GM21528 (cell line): Measurements from ENCODE around the gene CNDP1.

Source experiments
- ATAC-seq: cut with Tn5 transposase; IDR thresholded peaks from one replicate; pipeline ENCODE4 v1.9.1; 2021; ENCODE audit warnings: mild to moderate bottlenecking, moderate library complexity; ENCODE audit not compliant: unreplicated experiment, low FRiP score

CNDP1 gene

DNA sequence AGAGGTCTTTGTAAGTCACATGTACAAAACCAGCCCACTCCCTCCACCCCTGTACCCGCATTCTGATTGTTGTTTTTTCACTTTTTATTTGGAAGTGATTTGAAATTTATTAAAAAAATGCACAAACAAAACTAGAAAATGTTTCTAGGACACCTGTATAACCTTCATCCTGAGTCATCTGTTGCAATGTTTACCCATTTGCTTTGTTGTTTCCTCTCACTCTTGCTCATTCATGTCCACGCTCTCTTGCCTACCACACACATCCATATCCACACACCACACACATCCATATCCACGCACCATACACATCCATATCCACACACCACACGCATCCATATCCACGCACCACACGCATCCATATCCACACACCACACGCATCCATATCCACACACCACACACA, 82.2 kb downstream of the CNDP1 start:
- no peak for ATAC-seq

DNA sequence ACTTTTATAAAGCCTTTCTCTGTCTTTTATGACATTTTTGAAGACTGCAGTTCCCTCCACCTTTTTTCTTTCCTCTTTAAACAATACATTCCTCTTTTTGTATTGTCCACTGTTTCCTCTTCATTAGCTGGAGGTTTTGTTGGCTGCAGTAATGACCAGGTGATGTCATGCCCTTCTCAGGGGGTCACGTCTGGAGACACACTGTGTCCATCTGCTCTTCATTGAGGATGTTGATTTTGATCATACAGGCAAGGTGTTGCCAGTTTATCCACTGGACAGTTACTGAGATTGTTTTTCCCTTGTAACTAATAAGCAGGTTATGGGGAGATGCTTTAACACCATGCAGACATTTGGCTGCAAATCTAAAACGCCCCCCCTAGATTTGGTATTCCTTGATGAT, 83.2 kb downstream of the CNDP1 start:
- ATAC-seq, result no peak

DNA sequence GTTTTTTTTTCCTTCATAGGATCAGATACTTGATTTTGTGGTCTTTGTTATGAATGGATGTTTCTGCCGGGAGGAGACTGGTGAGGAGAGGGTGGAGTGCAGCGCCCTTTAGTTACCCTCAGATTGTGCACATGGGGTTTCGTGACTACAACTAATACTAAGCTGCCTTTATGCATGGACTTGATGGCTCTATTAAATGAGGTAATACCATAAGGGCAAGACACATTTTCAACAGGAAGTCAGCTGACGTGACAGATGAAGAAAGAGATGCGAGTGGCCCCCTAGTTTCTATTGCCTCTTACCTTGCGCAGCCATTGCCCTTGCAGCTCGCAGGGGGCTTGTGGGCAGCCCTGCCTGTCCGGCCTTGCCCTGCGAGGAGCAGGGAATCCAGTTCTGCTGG, 87.8 kb downstream of the CNDP1 start:
- no peak for ATAC-seq

DNA sequence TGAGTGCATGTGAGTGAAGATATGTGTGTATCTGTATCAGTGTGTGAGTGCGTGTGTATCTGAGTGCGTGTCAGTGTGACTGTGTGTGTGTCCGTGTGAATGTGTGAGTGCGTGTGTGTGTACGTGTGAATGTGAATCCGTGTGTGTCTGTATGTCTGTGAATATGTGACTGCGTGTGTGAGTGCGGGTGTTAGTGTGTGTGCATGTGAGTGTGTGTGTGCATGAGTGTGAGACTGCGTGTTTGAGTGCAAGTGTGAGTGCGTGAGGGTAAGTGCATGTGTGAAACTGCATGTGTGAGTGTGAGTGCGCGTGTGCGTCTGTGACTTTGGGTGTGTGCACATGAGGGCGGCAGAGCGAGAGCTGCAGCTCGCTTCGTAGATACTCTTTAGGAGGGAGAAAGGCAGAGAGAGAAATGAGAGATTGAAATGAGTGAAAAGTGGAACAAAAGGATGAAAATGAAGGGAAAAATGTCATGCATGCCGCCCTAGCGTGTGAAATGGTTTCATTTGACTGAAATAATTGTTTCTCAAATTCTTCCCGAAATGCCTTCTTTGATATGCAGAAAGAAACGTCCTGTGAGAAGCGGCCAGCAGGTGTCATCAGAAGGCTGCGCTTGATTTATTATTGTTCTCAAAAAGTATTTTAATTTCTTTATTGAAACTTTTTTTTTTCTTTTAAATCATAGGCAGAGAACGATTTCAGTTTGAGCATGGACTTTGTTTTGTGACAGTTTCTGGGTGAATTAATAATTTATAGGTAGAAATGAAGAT, 88.9 kb downstream of the CNDP1 start:
- ATAC-seq, result no peak

DNA sequence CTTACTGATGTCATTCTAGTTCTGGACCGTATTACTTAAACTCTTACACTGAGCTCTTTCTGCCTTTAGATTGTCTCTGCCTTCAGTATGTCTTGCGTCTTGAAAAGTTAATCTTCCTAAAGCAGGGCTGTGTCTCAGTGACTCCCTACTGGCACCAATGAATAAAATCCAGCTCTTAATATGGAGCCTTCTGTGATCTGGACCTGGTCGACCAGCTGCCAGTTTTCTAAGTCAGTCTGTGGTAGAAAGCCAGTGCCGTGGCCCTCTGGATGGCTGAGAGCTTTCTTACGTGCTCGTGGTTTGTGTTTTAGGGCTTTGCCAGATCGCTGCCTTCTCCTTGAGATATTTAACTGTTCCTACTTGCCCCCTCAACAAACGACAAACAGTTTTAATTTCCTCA, 90.2 kb downstream of the CNDP1 start:
- ATAC-seq, result no peak

DNA sequence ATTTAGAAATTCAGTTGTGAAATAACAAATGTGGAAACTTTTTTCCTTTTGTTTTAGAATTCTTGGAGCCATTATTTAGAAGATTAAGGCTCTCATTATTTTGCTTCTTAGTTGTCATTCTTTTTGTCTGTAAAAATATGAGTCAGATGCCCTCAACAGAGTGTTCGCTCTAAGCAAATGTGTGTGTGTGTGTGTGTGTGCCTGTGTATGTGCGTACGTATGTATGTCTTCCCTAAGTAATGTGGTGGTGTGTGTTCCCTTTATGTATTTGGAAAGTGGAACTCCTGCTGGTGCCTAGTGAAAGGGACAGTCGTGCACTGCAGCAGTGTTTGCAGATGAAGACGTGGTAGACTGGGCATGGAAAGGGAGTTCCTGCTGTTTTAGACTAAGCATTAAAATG, 90.9 kb downstream of the CNDP1 start:
- no peak for ATAC-seq

DNA sequence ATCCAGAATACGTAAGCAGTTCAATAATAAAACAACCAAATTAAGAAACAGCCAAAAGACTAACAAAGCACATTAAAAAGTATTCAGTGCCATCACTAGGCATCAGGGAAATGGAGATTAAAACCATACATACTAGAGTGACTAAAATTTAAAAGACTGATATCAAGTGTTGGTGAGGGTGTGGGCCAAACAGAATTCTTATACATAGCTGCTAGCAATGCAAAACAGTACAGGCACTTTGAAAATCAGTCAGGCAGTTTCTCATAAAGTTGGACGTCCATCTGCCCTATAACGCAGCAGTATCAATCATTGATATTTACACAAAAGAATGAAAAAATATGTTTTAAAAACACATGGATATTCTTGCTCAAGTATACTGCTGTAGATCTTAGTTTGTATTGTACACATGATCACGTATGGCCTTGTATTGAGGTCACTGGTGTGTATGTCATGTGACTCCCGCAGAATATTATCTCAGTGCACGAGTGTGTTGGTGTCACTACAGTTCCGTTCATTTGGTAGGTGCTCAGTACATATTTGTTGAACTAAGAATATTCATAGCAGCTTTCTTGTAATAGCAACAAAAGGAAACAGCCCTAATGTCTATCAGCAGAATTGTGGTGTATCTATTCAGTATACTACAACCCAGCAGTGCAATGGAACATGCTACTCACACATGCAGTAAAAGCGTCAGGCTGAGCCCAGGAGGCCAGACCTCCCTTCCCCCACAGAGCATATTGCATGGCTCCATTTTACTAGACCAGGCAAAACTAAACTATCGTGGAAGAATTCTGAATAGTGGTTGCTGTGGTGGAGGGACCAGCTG, 92.0 kb downstream of the CNDP1 start:
- no peak for ATAC-seq

DNA sequence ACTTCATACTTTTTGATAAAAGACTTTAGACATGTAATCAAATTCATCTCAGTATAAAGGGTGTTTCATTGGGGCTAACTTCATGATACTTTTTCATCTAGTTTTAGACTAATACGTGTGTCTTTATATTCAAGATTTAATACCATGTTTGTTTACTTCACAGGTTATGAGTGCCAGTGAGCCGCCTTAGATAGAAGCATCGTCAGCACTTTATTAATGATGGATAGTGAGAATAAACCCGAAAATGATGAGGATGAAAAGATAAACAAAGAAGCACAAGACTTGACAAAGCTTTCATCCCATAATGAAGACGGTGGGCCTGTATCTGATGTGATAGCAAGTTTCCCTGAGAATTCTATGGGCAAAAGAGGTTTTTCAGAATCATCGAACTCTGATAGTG, 96.5 kb downstream of the CNDP1 start:
- ATAC-seq, result no peak

DNA sequence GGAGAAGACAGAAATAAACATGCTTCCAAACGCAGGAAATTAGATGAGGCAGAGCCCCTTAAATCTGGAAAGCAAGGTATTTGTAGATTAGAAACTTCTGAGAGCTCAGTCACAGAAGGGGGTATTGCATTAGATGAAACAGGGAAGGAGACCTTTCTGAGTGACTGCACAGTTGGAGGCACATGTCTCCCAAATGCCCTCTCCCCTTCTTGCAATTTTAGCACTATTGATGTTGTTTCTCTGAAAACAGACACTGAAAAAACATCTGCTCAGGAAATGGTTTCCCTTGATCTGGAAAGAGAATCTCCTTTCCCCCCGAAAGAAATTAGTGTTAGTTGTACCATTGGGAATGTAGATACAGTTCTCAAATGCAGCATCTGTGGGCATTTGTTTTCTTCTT, 96.9 kb downstream of the CNDP1 start:
- no peak for ATAC-seq

DNA sequence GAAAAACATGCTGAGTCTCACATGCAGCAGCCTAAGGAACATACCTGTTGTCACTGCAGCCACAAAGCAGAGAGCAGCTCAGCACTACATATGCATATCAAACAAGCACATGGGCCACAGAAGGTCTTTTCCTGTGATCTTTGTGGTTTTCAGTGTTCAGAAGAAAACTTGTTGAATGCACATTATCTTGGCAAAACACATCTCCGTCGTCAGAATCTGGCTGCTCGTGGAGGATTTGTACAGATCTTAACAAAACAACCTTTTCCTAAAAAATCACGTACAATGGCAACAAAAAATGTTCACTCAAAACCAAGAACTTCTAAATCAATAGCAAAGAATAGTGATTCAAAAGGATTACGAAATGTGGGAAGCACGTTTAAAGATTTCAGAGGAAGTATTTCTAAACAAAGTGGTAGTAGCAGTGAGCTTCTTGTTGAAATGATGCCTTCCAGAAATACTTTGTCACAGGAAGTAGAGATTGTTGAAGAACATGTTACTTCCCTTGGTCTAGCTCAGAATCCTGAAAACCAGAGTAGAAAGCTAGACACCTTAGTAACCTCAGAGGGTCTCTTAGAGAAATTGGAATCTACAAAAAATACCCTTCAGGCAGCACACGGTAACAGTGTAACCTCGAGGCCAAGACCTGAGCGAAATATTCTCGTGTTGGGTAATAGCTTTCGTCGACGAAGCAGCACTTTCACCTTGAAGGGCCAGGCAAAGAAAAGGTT, 97.5 kb downstream of the CNDP1 start:
- no peak for ATAC-seq

DNA sequence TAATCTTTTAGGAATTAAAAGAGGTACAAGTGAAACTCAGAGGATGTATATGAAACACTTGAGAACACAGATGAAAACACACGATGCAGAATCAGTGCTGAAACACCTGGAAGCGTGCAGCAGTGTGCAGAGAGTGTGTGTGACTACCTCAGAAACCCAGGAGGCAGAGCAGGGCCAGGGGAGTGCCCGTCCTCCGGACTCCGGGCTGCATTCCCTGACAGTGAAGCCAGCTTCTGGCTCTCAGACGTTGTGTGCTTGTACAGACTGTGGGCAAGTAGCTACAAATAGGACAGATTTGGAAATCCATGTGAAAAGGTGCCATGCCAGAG, 98.0 kb downstream of the CNDP1 start:
- no peak for ATAC-seq

DNA sequence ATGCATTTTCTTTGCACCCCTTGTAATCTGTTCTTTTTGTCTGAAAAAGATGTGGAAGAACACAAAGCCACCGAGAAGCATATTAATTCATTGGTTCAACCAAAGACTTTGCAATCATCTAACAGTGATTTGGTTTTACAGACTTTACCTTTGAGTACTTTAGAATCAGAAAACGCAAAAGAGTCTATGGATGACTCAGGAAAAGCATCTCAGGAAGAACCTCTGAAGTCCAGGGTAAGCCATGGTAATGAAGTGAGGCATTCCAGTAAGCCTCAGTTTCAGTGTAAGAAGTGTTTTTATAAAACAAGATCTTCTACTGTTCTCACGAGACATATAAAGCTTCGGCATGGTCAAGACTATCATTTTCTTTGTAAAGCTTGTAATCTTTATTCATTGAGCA, 98.6 kb downstream of the CNDP1 start:
- no peak for ATAC-seq

DNA sequence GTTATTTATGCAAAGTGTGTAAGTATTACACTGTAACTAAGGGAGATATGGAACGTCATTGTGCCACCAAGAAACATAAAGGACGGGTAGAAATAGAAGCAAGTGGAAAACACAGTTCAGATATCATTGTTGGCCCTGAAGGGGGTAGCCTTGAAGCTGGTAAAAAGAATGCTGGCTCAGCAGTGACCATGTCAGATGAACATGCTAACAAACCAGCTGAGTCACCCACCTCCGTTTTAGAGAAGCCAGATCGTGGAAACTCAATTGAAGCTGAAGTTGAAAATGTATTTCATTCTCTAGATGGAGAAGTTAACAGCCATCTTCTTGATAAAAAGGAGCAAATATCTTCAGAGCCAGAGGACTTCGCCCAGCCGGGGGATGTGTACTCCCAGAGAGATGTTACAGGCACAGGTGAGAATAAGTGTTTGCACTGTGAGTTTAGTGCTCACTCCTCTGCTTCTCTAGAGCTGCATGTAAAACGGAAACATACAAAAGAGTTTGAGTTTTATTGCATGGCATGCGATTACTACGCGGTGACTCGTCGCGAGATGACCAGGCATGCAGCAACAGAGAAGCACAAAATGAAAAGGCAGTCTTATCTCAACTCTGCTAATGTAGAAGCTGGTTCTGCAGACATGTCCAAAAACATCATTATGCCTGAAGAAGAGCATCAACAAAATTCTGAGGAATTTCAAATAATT, 99.5 kb downstream of the CNDP1 start:
- no peak for ATAC-seq

DNA sequence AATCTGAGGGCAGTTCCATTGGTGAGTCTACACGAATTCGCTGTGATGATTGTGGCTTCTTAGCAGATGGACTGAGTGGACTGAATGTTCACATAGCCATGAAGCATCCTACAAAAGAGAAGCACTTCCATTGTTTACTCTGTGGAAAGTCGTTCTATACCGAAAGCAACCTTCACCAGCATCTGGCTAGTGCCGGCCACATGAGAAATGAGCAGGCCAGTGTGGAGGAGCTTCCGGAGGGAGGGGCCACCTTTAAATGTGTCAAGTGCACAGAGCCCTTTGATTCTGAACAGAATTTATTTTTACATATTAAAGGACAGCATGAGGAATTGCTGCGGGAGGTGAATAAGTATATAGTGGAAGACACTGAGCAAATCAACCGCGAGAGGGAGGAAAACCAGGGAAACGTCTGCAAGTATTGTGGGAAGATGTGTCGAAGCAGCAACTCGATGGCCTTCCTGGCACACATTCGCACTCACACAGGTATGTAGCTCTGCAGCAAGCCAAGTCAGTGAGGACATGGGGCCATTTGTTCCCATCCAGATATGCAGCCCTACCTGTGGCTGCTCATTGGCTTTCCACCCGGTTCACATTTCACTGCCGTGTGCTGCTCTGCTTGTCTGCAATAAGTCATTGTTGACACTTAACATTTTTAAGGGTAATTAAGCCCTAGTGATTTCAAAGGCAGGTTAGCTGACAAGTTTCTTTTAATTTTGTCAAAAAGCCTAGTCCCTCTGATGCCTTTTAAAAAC, 101.1 kb downstream of the CNDP1 start:
- no peak for ATAC-seq
